ENCODE data around the gene F2RL1.

The F2RL1 gene

DNA sequence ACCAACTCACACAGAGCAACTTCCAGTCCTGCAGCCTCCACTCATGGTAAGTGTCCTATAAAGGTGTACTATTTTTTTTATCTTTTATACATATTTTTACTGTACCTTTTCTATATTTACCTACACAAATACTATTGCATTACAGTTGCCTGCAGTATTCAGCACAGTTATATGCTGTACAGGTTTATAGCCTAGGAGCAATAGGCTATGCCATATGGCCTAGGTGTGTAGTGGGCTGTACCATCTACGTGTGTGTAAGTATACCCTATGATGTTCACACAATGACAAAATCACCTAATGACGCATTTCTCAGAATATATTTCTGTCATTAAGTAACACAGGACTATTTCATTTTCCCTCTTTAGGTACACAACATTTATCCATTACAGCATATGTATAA is 47.7 kb downstream of the F2RL1 start:
- FAIRE-seq = no peak
- DNase-seq (ENCODE audit: insufficient read length, low spot score) = no peak
- TF ChIP-seq, protein P1, sequence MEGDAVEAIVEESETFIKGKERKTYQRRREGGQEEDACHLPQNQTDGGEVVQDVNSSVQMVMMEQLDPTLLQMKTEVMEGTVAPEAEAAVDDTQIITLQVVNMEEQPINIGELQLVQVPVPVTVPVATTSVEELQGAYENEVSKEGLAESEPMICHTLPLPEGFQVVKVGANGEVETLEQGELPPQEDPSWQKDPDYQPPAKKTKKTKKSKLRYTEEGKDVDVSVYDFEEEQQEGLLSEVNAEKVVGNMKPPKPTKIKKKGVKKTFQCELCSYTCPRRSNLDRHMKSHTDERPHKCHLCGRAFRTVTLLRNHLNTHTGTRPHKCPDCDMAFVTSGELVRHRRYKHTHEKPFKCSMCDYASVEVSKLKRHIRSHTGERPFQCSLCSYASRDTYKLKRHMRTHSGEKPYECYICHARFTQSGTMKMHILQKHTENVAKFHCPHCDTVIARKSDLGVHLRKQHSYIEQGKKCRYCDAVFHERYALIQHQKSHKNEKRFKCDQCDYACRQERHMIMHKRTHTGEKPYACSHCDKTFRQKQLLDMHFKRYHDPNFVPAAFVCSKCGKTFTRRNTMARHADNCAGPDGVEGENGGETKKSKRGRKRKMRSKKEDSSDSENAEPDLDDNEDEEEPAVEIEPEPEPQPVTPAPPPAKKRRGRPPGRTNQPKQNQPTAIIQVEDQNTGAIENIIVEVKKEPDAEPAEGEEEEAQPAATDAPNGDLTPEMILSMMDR (IDR thresholded peaks at IDR 0.05; ENCODE audit: insufficient read depth, missing control alignments) = no peak

DNA sequence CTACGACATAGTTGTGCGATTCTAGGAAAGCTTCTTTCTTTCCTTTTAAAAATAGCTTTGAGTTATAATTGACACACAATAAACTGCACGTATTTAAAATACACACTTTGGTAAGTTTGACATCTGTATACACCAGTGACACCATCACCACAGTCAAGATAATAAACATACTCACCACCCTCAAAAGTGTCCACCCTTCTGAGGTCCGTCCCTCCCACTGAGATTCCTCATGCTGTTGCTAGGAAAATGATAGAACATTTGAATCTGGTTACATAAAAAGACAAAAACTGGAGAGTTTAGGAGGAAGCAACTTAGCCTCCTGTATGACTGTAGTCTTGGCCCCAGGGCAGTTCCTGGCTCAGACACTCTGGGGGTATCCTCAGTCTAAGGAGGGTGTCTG is 48.2 kb downstream of the F2RL1 start:
- FAIRE-seq = no peak
- no peak for DNase-seq (ENCODE audit: insufficient read length, low spot score)
- TF ChIP-seq, protein P1 (IDR thresholded peaks at IDR 0.05; ENCODE audit: insufficient read depth, missing control alignments) = no peak

DNA sequence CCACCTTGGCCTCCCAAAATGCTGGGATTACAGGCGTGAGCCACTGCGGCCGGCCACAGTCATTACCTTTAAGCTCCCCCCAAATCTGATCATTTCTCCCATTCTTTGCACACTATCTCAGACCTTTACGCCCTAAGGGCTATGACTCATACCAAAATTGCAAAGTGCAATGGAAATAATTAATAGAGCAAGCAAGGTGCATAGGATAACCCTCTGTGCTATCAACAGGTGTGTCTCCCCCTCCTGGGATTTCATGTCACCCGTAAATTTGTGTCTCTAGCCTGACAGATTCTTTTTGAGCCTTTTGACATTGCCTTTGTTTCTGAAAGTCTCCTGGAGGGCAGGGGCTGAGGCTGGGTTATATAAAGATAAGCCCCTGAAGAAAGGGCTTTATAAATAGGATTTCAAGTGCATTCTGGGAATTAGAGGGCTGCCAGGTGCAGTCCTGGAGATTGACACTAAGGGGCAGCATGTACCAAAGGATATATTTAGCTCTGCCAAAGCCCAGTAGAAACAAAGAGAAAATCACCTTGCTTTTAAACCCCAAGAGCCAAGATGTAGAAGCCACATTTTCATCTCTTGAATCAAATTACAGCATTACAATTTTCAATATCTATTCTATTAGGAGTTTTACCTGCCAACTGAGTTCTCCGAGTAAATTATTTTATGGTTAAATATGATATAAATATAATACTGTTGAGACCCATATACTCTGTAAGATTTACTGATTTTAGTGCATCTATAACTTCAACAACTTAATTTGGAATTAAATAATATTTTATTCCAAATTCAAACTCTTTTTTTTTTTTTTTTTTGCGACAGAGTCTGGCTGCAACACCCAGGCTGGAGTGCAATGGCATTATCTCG is 49.2 kb downstream of the F2RL1 start:
- DNase-seq (ENCODE audit: insufficient read length, low spot score) (peak; percentile 33), FAIRE-seq (no peak)
- TF ChIP-seq, protein P1 (IDR thresholded peaks at IDR 0.05; ENCODE audit: insufficient read depth, missing control alignments) = peak; percentile 88

DNA sequence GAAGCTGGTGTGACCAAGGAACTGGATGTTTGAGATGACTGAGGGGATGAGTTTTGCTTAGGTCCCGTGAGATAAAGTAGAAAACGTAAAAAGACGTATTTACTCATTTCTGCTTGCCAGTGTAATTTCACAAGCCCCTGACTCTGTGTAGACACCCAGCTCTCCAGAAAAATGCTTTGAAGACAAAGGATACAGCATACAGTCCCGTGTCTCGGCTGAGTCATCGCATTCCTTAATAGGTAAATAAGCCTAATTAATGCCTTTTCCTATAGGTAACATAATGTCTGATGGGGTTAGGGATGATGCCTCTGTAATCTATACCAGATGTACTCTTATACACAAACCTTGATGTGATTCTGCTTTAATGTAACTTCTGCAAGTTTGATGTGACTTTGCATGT is 51.2 kb downstream of the F2RL1 start:
- FAIRE-seq (no peak), DNase-seq (ENCODE audit: insufficient read length, low spot score) (no peak)
- TF ChIP-seq, protein P1 (IDR thresholded peaks at IDR 0.05; ENCODE audit: insufficient read depth, missing control alignments) = no peak

DNA sequence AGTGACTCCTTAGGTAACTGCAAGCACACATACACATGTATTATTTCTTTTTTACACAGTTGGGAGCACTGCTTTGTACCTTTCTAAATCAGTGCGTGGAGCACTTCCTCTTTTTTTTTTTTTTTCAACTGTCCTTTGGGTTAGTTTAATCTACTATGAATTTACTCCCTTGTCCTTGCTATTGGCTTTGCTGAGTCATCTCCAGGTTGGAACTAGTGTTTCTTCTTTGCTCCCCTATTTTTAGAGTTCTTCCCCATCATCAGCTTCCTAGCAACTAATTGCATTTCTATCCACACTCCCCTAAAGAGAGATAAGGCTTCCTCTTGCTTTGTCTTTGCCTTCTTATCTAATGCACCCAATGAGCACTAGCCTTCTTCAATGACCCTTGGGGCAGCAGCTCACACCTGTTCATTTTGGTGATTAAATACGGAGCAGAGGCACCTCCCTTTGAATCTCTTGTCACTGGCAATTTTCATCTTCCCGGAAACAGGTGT is 55.3 kb downstream of the F2RL1 start:
- TF ChIP-seq, protein P1 (IDR thresholded peaks at IDR 0.05; ENCODE audit: insufficient read depth, missing control alignments) = no peak
- FAIRE-seq = no peak
- DNase-seq (ENCODE audit: insufficient read length, low spot score) = no peak

Data from D721Med (cell line).